MM.1S (cell line): ENCODE results near the gene MPC1L.

ENCODE experiments used
- CTCF ChIP-seq: fragments of 300-600 bp; sonication (generic); IDR thresholded peaks from 2 replicates; pipeline ENCODE4 v1.5.1; 2016; ENCODE audit warnings: antibody characterized with exemption, low read length, mixed read lengths
- EZH2 ChIP-seq: fragments of 300-600 bp; sonication (generic); optimal IDR thresholded peaks from 2 replicates; pipeline ENCODE3; 2017; ENCODE audit warnings: low read depth, mild to moderate bottlenecking, antibody characterized with exemption, low read length, mixed read lengths
- EZH2phosphoT487 ChIP-seq: fragments of 300-600 bp; sonication (generic); IDR thresholded peaks from 2 replicates; pipeline ENCODE4 v1.6.1; 2018; ENCODE audit warnings: antibody characterized with exemption, low read length

- TF ChIP-seq CTCF, result no peak
- no peak for TF ChIP-seq EZH2phosphoT487
- TF ChIP-seq EZH2, result no peak
Measured at GRCh38 chrX:40576291-40576690, 46.9 kb upstream of the MPC1L start.
